ENCODE results near the gene HES2. TPM values are rescaled to one million over a fixed set of nuclear protein-coding genes. Genes with fewer than 3 reads are reported as not detected.
"Not testable (repeated sequence)": the region's sequence is repeated elsewhere in the genome, so short reads cannot be mapped to it uniquely, and the experiment has no call there.

HES2 gene
- total and polyA plus RNA-seq, 2 experiments from 2014 or later, result 1.6 to 2.1 TPM

GRCh38 chr1:6437012-6437700 lies 17.4 kb upstream of the HES2 start:
- not testable (repeated sequence) for H3K9me3 Mint-ChIP-seq; H3K36me3 Mint-ChIP-seq (ENCODE audit: low read depth); H3K4me2 ChIP-seq; H4K20me1 ChIP-seq (replicated peaks; ENCODE audit: insufficient read depth); H3K4me1 ChIP-seq (ENCODE audit: insufficient read depth); H3K4me3 Mint-ChIP-seq; DNase-seq (ENCODE audit: low spot score); H3K36me3 ChIP-seq (ENCODE audit: insufficient read depth); H2AFZ ChIP-seq; H3K4me3 ChIP-seq; H3K27ac Mint-ChIP-seq; H3K27ac ChIP-seq (ENCODE audit: low read depth); H3K79me2 ChIP-seq (replicated peaks; ENCODE audit: insufficient read depth); ATAC-seq; H3K9me2 ChIP-seq (ENCODE audit: insufficient read depth); H3F3A ChIP-seq (replicated peaks; ENCODE audit: low read depth)
- peaks cover 31% of the 10 kb centered on the region for H3K27me3 Mint-ChIP-seq (ENCODE audit: insufficient read depth, low read depth, poor library complexity)
- H3K4me1 Mint-ChIP-seq, result peaks cover 13% of the 10 kb centered on the region
- peaks cover 26% of the 10 kb centered on the region for H3K27me3 ChIP-seq (ENCODE audit: insufficient read depth)
- TF ChIP-seq CTCF (conservative IDR thresholded peaks at IDR 0.05; ENCODE audit: low read depth in 2 of 2), result peak; percentile 14 to 35; a peak in 2 of 4 replicates

GRCh38 chr1:6436277-6436676 lies 16.6 kb upstream of the HES2 start:
- H3K4me3 Mint-ChIP-seq; ATAC-seq; H3F3A ChIP-seq (replicated peaks; ENCODE audit: low read depth); H3K9me3 Mint-ChIP-seq; H3K9me2 ChIP-seq (ENCODE audit: insufficient read depth); H3K4me2 ChIP-seq; H3K4me3 ChIP-seq; H3K27ac ChIP-seq (ENCODE audit: low read depth); H3K79me2 ChIP-seq (replicated peaks; ENCODE audit: insufficient read depth); H3K27ac Mint-ChIP-seq; H3K36me3 Mint-ChIP-seq (ENCODE audit: low read depth); H3K36me3 ChIP-seq (ENCODE audit: insufficient read depth); DNase-seq (ENCODE audit: low spot score); H2AFZ ChIP-seq; H3K4me1 ChIP-seq (ENCODE audit: insufficient read depth); H4K20me1 ChIP-seq (replicated peaks; ENCODE audit: insufficient read depth): not testable (repeated sequence)
- peaks cover 18% of the 10 kb centered on the region for H3K27me3 ChIP-seq (ENCODE audit: insufficient read depth)
- H3K27me3 Mint-ChIP-seq (ENCODE audit: insufficient read depth, low read depth, poor library complexity), result peaks cover 30% of the 10 kb centered on the region
- peaks cover 11% of the 10 kb centered on the region for H3K4me1 Mint-ChIP-seq

GRCh38 chr1:6435547-6435946 lies 15.8 kb upstream of the HES2 start:
- H3K27ac ChIP-seq (ENCODE audit: low read depth), result no peak overlapping the region
- H3K9me2 ChIP-seq (ENCODE audit: insufficient read depth), result no peaks in the 10 kb centered on the region
- H3K27ac Mint-ChIP-seq, result no peak overlapping the region
- no peaks in the 10 kb centered on the region for H3F3A ChIP-seq (replicated peaks; ENCODE audit: low read depth)
- H3K9me3 Mint-ChIP-seq, result no peaks in the 10 kb centered on the region
- no peak overlapping the region for H2AFZ ChIP-seq
- ATAC-seq (no peak), DNase-seq (ENCODE audit: low spot score) (no peak)
- no peaks in the 10 kb centered on the region for H3K36me3 Mint-ChIP-seq (ENCODE audit: low read depth)
- no peaks in the 10 kb centered on the region for H3K36me3 ChIP-seq (ENCODE audit: insufficient read depth)
- H3K4me3 ChIP-seq, result no peak overlapping the region
- no peaks in the 10 kb centered on the region for H3K79me2 ChIP-seq (replicated peaks; ENCODE audit: insufficient read depth)
- H3K4me2 ChIP-seq, result no peak overlapping the region
- H3K4me1 ChIP-seq (ENCODE audit: insufficient read depth), result no peaks in the 10 kb centered on the region
- H3K4me3 Mint-ChIP-seq, result no peak overlapping the region
- peaks cover 13% of the 10 kb centered on the region for H3K4me1 Mint-ChIP-seq
- peaks cover 13% of the 10 kb centered on the region for H3K27me3 ChIP-seq (ENCODE audit: insufficient read depth)
- H3K27me3 Mint-ChIP-seq (ENCODE audit: insufficient read depth, low read depth, poor library complexity), result peaks cover 29% of the 10 kb centered on the region
- no peaks in the 10 kb centered on the region for H4K20me1 ChIP-seq (replicated peaks; ENCODE audit: insufficient read depth)
- TF ChIP-seq NANOG (IDR thresholded peaks at IDR 0.05; ENCODE audit: borderline replicate concordance) (no peak), CTCF (conservative IDR thresholded peaks at IDR 0.05; ENCODE audit: low read depth in 2 of 2) (no peak), ZNF114 (CRISPR knock-in tag; IDR thresholded peaks at IDR 0.05) (no peak), REST (IDR thresholded peaks at IDR 0.05; ENCODE audit: unreplicated experiment) (no peak)
